DMS114 treated with DMSO at 0.1 percent for 48 hours (cell line): ENCODE data around the gene CEP135.

Experiments used
- DNase-seq: peaks from one replicate; lab custom pipeline; 2025; ENCODE audit not compliant: unreplicated experiment; lab: John Stamatoyannopoulos, UW

Gene CEP135

DNA sequence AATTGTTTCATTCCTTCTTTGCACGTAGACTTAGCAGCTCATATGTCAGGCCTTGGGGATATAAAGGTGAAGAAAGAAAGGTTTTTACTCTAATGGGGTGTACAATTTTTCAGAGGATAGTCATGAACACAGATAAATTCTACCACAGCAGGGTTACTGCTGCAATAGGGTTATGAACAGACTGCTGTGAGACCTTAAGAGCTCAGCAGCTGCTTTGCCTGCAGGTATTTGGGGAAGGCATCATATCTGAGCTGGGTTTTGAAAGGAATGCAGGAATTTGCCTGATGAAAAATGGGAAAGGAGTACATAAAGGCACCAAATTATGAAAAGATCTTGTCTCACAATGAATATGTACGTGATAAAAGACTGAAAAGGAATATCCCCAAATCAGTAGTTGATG lies 128.9 kb downstream of the CEP135 start:
- DNase-seq, result no peak

DNA sequence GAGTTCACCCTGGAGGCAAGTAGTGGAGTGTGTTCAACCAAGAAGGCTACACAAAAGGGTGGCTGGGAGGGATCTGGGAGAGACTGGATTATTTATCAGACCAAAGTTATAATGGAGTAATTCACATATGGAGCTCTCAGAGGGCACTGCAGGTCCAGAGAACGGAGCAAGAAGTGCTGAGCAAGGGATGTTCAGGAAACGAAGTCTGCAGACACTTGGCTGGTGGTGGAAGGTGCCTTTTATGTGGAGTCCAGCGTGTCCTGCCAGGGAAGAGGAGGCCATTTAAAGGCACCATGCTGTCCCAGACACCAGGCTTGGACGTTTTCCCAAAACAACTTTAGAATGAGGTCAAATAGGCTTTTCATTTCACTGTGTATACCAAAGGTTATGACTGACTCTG lies 130.1 kb downstream of the CEP135 start:
- no peak for DNase-seq

DNA sequence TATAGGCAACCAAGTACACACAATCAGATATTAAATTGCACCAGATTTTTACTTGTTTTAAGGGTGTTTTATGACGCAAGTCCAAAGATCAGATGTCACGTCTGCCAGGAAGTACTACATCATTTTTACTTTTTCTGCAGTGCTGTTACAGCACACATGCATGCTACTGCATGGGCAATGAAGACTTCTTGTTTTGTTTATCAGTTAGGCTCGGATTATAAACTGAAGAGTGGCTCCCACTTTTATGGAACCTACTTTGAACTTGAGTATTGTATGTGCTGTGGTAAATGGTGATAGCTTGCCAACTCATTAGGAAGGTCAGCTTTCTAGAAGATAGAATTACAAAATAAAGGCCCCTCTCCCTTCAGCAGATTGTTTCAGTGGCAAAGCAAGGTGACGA lies 131.6 kb downstream of the CEP135 start:
- no peak for DNase-seq

DNA sequence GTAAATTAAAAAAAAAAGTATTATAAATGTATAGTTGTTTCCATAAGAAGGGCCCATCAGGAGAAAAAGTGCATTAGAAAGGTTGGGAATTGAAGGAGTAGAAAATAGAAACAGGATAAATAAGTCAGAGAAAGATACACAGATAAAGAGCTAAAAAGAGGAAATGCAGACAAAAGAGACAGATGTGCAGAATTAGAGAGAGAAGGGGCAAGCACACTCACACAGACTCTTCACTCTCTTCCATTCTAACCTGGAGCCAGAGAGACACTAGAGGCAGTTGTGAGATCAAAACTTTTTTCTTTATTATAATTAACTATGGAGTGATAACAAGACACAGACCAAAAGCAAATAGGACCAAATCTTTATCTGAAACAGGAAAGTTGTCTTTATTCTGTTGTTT lies 134.1 kb downstream of the CEP135 start:
- DNase-seq, result no peak
